Measurements from ENCODE around the gene CMTM2.

Gene CMTM2

DNA sequence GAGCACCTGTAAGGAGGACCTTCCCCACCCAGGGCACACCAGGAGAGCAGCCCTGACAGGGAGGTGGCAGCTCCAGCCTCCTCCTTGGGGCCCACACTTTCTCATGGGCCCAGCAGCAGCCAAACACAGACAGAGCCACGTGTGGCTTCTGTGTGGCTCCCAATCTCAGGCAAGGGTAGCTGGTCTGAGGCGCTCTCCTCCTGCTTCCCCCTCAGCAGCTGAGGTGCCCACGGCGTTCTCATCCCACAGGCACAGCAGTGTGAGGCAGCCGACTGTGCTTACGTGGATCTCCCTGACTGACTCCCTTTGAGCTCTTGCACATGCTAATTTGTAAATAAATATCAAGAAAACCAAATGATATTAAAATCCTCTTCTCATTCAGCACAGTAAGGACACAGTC, 56.1 kb downstream of the CMTM2 start:
- TF ChIP-seq, protein P1, sequence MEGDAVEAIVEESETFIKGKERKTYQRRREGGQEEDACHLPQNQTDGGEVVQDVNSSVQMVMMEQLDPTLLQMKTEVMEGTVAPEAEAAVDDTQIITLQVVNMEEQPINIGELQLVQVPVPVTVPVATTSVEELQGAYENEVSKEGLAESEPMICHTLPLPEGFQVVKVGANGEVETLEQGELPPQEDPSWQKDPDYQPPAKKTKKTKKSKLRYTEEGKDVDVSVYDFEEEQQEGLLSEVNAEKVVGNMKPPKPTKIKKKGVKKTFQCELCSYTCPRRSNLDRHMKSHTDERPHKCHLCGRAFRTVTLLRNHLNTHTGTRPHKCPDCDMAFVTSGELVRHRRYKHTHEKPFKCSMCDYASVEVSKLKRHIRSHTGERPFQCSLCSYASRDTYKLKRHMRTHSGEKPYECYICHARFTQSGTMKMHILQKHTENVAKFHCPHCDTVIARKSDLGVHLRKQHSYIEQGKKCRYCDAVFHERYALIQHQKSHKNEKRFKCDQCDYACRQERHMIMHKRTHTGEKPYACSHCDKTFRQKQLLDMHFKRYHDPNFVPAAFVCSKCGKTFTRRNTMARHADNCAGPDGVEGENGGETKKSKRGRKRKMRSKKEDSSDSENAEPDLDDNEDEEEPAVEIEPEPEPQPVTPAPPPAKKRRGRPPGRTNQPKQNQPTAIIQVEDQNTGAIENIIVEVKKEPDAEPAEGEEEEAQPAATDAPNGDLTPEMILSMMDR (IDR thresholded peaks at IDR 0.05; ENCODE audit: insufficient read depth, low read depth, low read length, missing control alignments): no peak
- DNase-seq (ENCODE audit: low read depth): no peak
- H3K4me3 ChIP-seq (ENCODE audit: low read length): no peak overlapping the region

DNA sequence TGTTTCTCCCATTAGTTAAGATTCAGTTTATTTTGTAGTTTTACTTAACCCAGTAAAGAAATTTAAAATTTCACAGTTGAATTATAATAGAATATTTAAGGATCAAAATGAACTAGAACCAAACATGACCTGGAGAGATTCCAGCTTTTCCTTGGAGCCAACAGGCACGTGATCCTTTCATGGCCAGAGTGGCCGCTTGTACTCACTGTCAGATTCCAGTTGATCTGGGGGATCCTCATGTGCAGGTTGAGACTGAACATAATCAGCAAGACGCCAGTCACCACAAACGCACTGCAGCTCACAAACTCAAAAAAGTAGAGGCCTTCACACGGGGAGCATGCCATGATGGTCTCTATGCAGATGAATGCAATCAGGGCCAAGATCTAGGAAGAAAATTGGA, 56.9 kb downstream of the CMTM2 start:
- TF ChIP-seq, protein P1 (IDR thresholded peaks at IDR 0.05; ENCODE audit: insufficient read depth, low read depth, low read length, missing control alignments): no peak
- H3K4me3 ChIP-seq (ENCODE audit: low read length): no peak overlapping the region
- no peak for DNase-seq (ENCODE audit: low read depth)

DNA sequence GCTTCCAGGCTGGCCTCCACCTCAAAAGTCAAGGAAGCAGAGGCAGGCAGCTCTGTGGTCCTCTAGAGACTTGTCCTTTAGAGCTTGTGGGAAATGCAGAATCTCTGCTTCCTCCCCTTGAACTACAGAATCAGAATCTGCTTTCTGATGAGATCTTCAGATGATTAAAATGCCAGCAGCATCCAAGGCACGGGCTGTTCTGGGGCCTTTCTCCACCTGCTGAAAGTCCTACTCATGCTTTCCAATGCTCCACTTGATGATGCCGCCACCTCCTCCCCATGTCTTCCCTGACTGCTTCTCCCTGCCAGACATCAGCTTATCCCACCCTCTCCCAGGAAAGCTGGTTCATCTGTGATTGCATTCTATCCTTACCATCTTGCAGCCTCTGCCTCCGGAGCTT, 58.5 kb downstream of the CMTM2 start:
- no peak for DNase-seq (ENCODE audit: low read depth)
- TF ChIP-seq, protein P1 (IDR thresholded peaks at IDR 0.05; ENCODE audit: insufficient read depth, low read depth, low read length, missing control alignments): no peak
- H3K4me3 ChIP-seq (ENCODE audit: low read length): no peak overlapping the region

Measured in epithelial cell of esophagus (primary cell).